Kasumi-1 (cell line): ENCODE measurements around the gene MTG2.

ENCODE experiments used
- DNase-seq, 2 experiments: peaks; one replicate each; lab custom pipeline; 2025; lab: John Stamatoyannopoulos, UW

Gene MTG2

DNA sequence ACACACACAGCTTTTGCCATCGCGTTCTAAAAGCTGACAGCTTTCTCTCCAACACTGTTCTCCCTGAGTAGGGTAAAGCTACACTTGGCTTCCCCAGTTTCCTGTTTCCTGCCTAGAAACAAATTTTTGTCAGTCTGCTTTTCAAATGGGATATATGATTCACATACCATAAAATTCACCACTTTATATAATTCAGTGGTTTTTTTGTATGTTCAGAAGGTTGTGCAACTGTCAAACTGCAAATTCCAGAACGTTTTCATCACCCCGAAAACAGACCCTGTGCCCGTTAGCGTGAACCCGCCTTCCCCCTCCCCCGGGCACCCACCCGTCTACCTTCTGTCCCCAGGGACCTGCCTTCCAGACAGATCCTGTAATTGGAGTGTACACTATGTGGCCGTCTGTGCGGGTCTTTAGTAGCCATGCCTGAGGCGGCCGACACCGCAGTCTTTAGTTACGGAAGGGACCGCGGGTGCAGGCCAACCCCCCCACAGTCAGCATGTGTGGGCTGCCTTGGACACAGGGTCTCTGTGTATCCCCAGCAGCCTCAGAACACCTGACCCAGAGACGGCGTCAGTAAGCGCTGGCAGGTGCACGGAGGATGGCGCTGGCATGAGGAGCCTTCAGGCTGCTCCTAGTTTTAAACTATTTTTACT, 20.7 kb downstream of the MTG2 start:
- peak; percentile 74 to 79 for DNase-seq

DNA sequence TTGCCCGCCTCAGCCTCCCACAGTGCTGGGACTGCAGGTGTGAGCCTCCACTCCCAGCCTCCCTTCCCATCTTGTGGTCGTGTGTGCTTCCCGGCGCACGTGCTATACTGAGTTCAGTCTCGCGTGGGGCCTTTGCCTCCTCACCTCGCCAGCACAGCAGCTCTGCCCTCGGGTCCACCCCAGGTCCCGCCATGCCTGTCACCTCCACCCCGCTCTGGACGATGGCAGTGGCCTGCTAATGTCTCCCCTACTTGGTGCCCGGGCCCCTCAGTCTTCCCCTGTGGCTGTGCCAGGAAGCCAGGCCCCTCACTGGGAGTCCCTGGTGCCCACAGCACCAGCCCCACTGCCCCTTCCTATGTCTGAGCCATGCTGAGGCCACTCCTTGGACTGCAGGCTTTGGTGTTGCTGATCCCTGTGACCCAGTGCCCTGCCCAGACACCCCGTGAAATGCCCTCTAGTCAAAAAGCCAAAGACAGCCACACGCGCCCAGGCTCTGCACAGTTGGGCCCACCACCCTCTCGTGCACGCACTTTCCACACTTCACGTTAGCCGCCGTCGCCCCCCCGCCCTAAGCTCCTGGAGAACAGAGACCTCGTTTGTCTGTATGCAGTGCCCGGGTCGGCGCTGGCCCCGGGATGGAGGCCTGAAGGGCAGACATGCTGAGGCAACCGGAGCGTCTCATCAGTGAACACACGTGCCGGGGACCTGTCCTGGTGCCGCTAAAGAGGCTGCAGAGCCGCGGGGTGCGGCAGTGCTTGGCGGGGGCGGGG, 23.0 kb downstream of the MTG2 start:
- no peak for DNase-seq

DNA sequence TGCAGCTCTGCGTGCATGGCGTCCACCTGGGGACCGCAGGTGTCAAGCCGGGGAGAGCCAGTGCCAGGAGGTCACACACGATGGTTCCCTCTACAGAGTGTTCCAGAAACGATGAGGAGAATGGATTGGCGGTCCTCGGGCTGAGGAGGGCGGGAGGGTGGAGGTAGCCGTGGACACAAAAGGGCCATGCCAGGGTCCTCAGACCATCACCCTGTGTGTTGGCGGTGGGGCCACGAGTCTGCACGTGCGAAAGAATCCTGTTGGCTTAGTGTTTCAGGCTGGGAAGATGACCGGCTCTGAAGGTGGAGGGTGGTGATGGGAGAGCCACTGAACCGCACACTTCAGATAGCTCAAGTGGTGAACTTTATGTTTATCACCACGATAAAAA, 23.6 kb downstream of the MTG2 start:
- no peak for DNase-seq

DNA sequence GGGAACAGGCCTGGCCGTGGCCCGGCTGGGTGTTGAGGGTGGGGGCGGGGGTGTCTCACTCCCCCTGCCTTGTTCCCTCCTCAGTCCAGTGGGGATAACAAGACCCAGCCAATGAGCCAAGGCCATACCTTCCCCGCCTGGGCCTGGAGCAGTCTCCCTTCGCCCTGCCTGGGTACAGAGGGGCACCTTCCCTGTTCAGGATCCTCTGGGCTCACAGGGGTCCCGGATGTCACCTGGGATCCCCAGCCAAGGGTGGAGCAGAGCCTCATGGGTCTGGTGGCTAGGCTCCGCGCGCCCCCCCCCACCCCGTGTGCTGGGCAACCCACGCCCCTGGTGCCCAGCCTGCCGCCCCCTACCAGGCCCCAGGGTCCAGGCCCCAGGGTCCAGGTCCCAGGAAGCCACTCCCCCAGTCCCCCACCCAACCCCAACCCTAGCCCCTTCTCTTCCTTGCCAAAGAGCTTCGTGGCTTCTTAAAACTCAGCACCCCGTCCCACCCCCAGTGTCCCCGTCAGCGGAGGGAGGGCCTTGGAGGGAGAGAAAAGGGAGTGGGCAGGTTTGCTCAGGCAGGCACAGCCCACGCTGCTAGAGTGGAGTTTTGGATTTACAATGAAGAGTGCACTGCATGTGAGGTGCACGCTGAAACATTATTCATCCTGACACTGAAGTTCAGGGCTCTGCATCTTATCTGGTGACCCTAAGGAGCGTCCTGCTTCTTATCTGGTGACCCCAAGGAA, 25.4 kb downstream of the MTG2 start:
- no peak for DNase-seq

DNA sequence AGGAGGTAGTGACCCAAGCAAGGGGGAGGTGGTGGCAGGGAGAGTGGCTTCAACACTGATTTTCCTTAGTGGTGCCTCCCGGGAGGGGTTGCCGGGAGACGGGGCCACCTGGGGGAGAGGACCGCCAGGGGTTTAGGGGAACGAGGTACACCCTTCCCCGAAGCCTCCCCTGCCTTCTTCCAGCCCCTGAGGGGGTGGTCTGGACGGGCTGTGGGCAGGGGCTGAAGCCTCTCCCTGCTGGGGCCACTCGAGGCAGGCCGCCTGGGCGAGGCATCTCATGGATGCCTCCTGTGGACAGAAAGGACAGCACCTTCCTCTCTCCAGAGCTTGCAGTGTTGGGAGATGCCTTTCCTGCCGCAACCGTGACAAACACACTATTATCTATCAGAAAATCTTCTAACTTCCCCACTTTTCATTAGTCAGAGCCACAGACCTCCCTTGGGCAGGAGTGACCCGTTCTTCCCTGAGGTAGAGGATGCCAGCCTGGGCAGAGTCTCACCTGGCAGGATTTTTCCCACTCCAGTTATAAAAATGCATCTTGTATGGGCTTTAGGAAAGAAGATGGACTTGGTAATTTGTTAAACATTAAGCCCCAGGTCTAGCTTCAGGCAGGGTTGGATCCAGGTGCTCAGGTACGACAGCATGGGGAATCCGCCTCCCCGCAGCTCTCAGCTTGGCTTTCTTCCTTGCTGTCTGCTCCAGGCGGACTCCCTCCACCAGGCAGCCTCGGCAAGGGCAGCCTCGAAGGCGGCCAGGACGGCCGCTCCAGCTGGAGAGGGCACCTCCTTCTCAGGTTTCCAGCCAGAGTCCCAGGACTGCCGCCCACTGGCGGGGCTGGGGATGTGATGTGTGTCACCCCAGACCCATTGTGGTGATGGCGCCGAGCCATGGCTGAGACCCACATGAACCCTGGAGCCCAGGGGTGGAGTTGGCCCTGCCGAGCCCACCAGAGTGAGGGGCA, 26.2 kb downstream of the MTG2 start:
- DNase-seq, result no peak

DNA sequence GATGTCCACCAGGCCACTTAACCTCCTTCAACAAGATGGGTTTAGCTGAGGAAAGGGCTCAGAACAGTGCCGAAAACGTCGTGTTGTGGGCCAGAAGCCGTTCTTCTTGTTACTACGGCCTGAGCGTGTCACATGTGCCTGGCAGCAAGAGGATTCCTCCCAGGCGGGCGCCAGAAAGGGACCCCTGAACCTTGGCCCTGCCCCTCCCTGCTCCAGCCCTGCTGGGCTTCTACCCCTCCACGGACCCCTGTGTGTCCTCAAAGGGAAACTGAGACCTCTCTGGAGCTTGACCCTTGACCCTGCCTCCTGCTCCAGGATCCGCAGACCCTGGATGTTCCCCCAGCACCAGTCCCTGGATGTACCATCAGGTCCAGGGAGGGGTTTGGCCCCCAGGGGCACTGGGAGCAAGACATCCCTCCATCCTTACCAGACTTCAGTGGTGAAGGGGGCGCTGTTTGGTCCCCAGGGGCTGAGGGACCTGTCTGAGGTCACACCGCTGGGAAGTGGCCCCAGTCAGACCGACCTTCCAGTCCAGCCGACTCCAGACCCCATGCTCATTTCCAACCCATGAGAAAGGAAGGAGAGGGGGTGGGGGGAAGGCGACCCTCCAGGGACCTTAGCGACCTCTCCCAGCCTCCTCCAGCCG, 27.1 kb downstream of the MTG2 start:
- DNase-seq, result no peak

DNA sequence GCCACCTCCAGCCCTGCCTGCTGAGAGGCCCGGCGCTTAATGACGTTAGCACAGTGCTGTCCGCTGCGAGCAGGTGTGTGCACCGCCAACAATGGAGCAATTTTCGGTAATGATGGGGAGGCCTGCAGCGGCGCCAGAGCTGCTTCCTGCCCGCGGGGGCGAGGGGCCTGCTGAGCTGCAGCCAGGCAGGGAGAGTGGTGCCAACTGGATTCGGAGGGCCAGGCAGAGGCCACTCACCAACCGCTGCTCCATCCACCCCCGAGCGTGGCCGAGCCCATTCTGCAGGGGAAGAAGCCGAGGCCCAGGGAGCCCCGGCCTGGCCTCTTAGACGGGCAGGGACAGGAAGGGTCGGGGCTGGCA, 27.6 kb downstream of the MTG2 start:
- DNase-seq, result no peak

DNA sequence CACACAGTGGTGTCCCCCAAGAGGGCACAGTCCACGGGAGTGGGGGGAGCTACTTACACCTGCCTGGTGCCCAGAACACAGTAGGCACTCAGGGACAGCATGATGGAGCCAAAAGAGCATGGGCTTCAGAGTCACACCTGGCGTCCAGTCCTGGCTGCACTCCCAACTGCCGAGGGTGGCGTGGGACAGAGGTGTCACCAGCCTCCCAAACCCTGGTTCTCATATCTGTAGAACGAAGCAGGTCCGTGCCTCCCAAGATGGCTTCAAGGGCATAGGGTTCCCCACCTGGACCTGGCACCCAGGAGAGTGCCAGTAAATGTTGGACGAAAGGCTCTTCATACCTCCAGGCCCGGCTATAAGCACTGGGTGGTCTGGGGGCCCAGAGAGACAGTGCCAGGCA, 28.4 kb downstream of the MTG2 start:
- DNase-seq, result no peak

DNA sequence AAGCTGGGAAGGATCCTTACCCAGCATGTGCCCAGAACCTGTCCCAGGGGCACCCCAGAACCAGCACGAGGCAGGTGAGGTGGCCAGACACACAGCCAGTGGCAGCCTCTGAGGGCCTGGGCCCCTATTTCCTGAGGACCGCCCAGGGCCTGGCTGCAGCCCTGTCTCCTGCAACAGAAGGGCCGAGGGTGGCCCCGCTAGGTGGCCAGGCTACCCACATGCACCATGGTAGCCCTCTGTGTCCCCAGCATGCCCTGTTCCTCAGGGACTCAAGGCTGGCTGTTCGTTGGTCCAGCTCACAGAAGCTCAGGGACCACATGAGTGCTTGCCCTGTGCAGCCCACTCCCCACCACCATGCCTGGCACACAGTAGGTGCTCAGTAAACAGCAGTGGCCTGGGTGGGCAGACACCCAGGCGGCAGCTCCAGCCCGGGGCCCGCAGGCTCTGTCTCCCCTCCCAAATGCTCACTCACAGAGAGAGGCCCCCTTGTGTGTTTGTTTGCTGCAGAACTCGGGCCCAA, 29.0 kb downstream of the MTG2 start:
- no peak for DNase-seq

DNA sequence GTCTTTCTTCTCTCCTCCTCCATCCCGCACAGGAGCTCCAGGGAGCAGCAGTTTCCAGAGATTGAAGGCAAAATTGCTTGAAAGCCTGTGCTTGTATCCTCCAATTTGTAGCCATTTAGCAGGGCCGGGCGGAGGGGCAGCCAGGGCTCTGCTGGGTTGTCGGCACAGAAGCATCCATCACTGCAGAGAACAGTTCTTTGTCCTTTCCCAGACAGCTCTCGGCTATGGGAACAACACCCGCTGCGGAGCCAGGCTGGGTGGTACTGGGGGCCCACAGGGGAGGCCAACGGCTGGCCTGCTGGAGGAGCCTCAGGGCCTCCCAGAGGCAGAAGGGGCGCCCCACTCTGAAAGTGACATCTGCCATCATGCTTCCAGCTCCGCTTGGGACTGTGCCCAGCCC, 29.5 kb downstream of the MTG2 start:
- no peak for DNase-seq

DNA sequence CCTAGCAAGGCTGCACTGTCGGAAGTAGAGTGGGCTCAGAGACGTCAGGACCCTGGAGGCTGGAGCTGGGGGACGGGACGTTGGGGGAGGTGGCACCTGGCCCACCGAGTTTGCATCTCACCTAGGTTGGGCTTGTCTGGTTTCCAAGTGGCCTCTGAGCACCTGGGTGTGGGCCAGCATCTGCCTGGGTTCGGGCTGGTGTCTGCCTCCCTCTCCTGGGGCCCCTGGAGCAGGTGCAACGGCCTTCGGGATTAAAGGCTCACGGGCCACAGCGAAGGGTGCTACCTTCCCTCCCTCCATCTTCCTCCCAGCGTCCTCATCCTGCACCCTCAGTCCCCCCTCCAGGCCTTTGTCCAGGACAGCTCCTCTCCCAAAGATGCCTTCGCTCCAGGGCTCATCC, 31.2 kb downstream of the MTG2 start:
- no peak for DNase-seq

DNA sequence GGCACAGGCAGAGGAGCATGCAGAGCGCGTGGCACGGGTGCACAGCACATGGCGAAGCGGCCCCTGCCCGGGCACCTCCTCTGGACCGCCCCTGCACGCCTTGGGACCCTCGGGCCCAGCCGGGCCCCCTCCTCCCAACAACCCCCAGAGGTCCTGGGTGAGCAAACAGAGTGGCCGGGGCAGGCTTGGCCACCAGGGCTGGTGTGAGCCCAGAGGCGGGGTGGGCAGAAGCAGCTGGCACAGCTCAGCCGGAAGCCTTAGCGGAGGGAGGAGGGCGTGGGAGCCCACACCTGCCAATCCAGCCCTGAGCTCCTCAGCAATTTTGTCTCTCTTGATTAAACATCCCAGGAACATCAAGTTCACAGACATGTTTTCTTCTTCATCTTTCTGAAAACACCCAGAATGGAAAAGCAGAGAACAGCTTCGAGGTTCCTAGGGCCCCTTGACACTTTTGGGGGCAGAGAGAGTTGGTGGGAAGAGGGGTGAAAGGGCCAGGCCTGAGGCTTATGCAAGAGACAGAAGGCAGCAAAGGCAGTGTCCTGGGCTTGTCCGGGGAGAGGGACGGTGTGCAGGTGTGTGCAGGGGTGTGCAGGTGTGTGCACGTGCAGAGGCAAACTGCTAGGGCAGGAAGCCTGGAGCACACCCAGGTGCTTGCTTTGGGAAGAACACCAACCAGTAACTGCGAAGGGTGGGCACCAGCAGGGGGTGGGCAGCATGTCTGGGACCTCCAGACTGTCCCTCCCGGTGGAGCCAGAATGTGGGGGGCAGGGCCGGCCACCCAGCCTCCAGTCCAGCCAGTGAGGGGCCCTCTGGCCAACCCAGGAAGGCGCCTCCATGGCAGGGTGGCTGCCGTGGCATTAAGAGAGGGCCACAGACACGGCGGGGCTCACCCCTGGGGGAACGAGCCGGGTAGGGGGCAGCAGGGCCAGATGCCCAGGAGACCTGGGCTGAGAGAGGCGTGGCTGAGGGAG, 32.5 kb downstream of the MTG2 start:
- DNase-seq, result no peak

DNA sequence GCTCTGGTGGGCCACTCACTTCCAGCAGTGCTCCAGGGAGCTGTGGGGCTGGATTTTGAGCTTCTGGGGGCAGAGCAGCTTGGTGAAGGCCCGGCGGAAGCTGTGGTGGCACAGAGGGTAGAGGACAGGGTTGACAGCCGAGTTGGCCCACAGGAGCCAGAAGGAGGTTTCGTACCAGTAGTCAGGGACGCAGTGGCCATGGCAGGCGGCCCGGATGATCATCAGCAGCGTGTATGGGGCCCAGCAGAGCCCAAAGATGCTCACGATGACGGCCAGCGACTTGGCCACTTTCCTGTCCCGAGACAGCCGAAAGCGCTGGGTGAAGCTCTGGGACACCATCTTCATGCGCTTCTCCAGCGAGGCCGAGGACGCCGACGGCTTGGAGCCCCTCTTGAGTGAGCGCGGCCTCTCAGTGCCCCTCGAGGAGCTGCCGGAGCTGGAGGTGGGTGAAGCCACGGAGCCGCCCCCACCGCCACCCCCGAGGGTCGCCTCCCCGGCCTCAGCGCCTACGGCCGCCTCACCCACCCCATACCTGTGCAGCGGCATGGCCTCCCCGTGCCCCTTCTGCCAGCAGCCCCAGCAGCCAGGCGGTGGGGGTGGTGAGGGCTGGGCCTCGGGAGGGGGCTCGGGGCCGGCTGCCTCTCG, 33.3 kb downstream of the MTG2 start:
- no peak for DNase-seq

DNA sequence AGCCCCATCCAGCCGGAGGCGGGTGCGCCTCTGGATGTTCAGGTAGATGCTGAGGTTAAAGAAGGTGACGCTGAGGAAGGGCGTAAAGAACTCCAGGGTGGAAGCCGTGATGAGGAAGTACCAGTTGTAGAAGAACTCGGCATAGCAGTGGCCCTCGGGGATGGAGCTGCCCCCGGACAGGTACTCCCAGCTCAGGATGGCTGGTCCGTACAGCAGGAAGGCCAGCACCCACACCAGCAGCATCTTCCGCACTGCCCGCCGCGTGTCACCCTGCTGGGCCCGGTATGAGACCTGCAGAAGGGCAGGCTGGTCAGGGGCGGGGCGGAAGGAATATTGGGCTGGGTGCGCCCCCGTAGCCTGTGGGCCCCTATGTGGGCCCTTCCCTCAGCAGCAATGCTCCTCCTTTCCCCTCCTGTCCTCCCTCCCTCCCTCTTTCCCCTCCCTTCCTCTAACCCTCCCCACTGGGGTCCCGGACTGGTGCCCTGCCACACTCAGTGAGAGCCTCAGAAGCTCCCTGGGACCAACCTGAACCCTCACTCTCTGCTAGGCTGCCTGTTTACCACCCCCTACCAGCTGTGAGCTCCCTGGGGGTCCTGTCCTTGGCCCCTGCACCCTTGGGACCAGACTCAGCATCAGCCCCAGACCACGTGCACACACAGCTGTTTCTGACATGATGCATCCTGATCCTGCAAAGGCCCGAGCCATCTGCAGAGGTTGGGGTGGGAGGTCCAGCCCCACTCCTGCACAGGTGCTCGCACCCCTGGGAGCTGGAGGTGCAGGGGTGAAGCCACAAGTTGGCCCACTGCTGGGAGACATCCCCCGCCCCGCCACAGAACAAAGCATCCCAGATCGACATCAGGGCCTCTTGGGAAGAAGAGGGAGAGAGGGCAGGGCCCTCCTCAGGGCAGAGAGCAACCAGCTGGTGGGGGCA, 34.1 kb downstream of the MTG2 start:
- DNase-seq, result no peak

DNA sequence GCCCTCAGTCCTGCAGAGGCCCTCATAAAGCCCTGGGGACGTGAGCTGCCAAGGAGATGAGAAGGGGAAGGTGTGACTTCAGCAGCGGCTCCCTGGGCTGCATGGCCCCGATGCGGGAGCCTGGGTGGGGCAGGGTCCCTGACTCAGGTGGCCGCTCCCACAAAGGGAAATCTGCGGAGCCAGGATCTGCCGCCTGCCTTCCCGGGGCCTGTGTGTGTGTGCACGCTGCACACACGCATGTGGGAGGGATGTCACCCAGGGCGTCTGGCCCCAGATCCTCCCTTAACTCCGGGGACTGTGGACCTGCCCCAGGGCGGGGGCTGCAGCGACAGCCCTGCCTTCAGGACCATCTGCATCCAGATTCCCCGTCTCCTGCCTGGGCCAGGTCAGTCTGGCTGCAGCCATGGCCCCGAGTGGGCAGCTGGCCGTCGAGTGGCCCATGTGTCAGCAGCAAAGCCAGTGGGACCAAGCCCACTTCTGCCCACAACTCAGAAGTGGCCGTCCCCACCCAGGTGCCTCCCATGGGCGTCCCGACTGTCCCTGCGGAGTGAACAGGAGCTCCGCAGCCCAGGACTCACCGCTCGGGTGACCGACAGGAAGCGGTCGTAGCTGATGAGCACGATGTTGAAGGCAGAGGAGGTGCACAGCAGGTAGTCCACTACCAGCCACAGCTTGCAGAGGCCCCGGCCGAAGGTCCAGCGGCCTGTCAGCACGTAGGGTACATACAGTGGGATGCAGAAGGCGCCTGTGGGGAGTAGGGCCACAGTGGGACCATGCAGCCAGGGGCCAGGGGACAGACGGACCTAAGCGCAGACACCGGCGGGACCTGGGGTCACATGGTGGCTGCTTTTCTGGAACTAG, 35.3 kb downstream of the MTG2 start:
- DNase-seq, result no peak

DNA sequence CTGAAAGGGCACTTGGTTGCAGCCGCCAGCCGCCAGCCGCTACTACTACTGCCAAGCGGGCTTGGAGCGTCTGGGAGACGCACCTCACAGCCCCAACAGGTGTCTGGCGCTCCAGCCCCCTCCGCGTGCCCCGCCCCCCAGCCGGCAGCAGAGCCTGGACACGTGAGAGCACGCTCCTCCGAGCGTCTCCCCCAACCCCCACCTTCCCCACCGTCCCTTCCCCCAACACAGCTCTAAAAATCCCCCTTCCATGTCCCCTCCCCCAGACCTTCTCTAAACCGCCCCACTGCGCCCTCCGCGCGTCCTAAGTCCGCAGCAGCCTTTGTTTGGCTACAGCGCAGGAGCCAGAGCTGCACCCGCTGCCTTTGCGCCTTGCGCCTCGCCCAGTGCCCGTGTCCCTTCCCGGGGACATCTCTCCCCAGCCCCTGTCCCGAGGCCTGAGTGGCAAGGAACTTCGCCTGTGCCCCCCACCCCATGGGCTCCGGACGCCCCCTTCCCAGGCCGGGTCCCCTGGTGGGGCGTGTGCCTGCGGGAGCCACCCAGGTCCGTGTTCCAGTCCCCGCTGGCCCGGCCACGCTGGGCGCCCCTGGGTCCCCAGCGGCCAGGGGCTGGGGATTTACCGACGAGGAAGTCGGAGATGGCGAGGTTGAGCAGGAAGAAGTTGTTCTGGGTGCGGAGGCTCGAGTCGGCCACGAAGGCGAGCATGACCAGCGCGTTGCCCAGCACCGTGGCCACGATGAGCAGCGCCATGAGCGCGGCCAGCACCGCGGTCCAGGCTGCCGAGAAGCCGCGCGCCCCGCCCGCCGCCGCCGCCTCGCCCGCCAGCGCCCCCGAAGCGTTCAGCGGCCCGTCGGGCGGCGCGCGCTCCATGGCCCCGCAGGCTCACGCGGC, 36.5 kb downstream of the MTG2 start:
- no peak for DNase-seq
